Measurements from ENCODE around the gene PPP1R9A.

Gene PPP1R9A

GRCh38 chr7:95066737-95067530 is 159.5 kb downstream of the PPP1R9A start:
- no peaks in the 10 kb centered on the region for H3K9me3 ChIP-seq (ENCODE audit: insufficient read depth, low read length, severe bottlenecking)
- ATAC-seq (ENCODE audit: insufficient read depth, low read depth) = no peak
- H2AFZ ChIP-seq (ENCODE audit: low read depth, low read length) = no peak overlapping the region
- no peak overlapping the region for H3K4me2 ChIP-seq (ENCODE audit: insufficient read depth, low read length)
- H3K4me3 ChIP-seq (ENCODE audit: low read depth in 1 of 2, low read length in 2 of 2) = no peak overlapping the region
- no peaks in the 10 kb centered on the region for H4K20me1 ChIP-seq (ENCODE audit: insufficient read depth, low read length)
- no peaks in the 10 kb centered on the region for H3K36me3 ChIP-seq (ENCODE audit: insufficient read depth, low read length)
- H3K27me3 ChIP-seq (ENCODE audit: insufficient read depth, low read length, poor library complexity) = no peaks in the 10 kb centered on the region
- TF ChIP-seq EZH2 (IDR thresholded peaks at IDR 0.05; ENCODE audit: borderline replicate concordance, low read depth, low read length, severe bottlenecking) = no peak
- no peak for TF ChIP-seq CTCF (IDR thresholded peaks at IDR 0.05; ENCODE audit: borderline replicate concordance, extremely low read depth, low read length, poor library complexity, severe bottlenecking)
- H3K4me1 ChIP-seq (ENCODE audit: insufficient read depth, low read length) = no peaks in the 10 kb centered on the region
- no peak for DNase-seq
- no peak overlapping the region for H3K27ac ChIP-seq (ENCODE audit: low read length)
- H3K9ac ChIP-seq (ENCODE audit: low read depth, low read length) = no peak overlapping the region
- no peaks in the 10 kb centered on the region for H3K79me2 ChIP-seq (ENCODE audit: insufficient read depth, low read length)

- Histone ChIP-seq H3K9me3 (ENCODE audit: insufficient read depth, low read length, severe bottlenecking) (no peaks in the 10 kb centered on the region), H3K4me1 (ENCODE audit: insufficient read depth, low read length) (no peaks in the 10 kb centered on the region), H3K27ac (ENCODE audit: low read length) (no peak overlapping the region), H3K27me3 (ENCODE audit: insufficient read depth, low read length, poor library complexity) (no peaks in the 10 kb centered on the region), H3K36me3 (ENCODE audit: insufficient read depth, low read length) (no peaks in the 10 kb centered on the region), H3K4me3 (ENCODE audit: low read depth in 1 of 2, low read length in 2 of 2) (no peak overlapping the region), H3K9ac (ENCODE audit: low read depth, low read length) (no peak overlapping the region), H4K20me1 (ENCODE audit: insufficient read depth, low read length) (no peaks in the 10 kb centered on the region), H3K4me2 (ENCODE audit: insufficient read depth, low read length) (no peak overlapping the region), H2AFZ (ENCODE audit: low read depth, low read length) (no peak overlapping the region), H3K79me2 (ENCODE audit: insufficient read depth, low read length) (no peaks in the 10 kb centered on the region)
- ATAC-seq (ENCODE audit: insufficient read depth, low read depth) (no peak), DNase-seq (no peak)
- TF ChIP-seq EZH2 (IDR thresholded peaks at IDR 0.05; ENCODE audit: borderline replicate concordance, low read depth, low read length, severe bottlenecking) (no peak), CTCF (IDR thresholded peaks at IDR 0.05; ENCODE audit: borderline replicate concordance, extremely low read depth, low read length, poor library complexity, severe bottlenecking) (no peak)
Observed at GRCh38 chr7:95088536-95089215, 181.3 kb downstream of the PPP1R9A start.

GRCh38 chr7:95089414-95090315 is 182.3 kb downstream of the PPP1R9A start:
- no peaks in the 10 kb centered on the region for H3K9me3 ChIP-seq (ENCODE audit: insufficient read depth, low read length, severe bottlenecking)
- H3K27me3 ChIP-seq (ENCODE audit: insufficient read depth, low read length, poor library complexity) = no peaks in the 10 kb centered on the region
- H3K27ac ChIP-seq (ENCODE audit: low read length) = no peak overlapping the region
- no peak overlapping the region for H3K4me3 ChIP-seq (ENCODE audit: low read depth in 1 of 2, low read length in 2 of 2)
- TF ChIP-seq CTCF (IDR thresholded peaks at IDR 0.05; ENCODE audit: borderline replicate concordance, extremely low read depth, low read length, poor library complexity, severe bottlenecking) (no peak), EZH2 (IDR thresholded peaks at IDR 0.05; ENCODE audit: borderline replicate concordance, low read depth, low read length, severe bottlenecking) (no peak)
- H3K4me1 ChIP-seq (ENCODE audit: insufficient read depth, low read length) = no peaks in the 10 kb centered on the region
- H3K36me3 ChIP-seq (ENCODE audit: insufficient read depth, low read length) = no peaks in the 10 kb centered on the region
- no peaks in the 10 kb centered on the region for H4K20me1 ChIP-seq (ENCODE audit: insufficient read depth, low read length)
- no peak overlapping the region for H3K9ac ChIP-seq (ENCODE audit: low read depth, low read length)
- no peak for ATAC-seq (ENCODE audit: insufficient read depth, low read depth)
- no peaks in the 10 kb centered on the region for H3K79me2 ChIP-seq (ENCODE audit: insufficient read depth, low read length)
- no peak overlapping the region for H2AFZ ChIP-seq (ENCODE audit: low read depth, low read length)
- no peak overlapping the region for H3K4me2 ChIP-seq (ENCODE audit: insufficient read depth, low read length)
- no peak for DNase-seq
